Measurements from ENCODE around the gene TUBB3.
"Not testable (repeated sequence)": the region's sequence is repeated elsewhere in the genome, so short reads cannot be mapped to it uniquely, and the experiment has no call there.

Gene TUBB3

GRCh38 chr16:89922884-89923639, at the start of gene TUBB3:
TUBB3 (plus strand) TSS chr16:89923342; CDS start chr16:89923402, 60 bp downstream.
- no peak for DNase-seq (ENCODE audit: low read depth)

DNA sequence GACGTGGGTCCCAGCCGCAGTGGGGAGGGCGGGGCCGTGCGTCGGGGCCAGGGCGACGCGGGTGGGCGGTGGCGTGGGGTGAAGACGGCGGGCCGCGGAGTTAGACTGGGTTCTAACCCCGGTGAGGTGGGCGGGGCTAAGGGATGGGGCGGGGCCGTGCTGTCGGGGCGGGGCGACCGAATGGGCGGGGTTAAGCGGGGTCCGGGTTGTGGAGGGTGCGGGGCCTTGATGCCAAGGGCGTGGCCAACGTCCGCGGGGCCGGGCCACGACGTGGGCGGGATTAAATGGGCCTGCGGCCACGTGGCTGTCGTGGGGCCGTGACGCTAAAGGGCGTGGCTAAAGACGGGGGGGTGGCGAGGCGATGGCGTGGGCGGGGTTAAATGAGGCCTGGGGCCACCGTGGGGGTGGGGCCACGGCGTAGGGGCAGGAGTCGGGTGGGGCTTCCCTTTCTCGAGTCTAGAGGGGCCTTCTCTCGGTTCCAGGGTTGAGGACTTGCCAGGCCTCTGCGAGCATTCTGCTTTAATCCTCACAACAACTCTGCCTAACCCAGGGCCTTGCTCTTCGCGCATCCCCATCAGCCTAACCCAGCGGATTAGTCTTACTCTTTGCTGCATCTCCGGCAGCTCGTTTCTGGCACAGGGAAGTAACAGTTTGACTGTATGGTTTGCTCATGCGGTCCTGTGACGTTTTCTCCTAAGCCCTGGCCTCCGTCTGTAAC, 49.0 kb upstream of the TUBB3 start:
- DNase-seq (ENCODE audit: low read depth), result peak; percentile 96

DNA sequence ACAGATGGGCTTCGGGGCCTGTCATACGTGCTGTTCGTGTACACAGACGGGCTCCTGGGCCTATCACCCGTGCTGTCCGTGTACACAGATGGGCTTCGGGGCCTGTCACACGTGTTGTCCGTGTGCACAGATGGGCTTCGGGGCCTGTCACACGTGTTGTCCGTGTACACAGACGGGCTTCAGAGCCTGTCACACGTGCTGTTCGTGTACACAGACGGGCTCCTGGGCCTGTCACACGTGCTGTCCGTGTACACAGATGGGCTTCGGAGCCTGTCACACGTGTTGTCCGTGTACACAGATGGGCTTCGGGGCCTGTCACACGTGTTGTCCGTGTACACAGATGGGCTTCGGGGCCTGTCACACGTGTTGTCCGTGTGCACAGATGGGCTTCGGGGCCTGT, 44.0 kb upstream of the TUBB3 start:
- DNase-seq (ENCODE audit: low read depth), result not testable (repeated sequence)

DNA sequence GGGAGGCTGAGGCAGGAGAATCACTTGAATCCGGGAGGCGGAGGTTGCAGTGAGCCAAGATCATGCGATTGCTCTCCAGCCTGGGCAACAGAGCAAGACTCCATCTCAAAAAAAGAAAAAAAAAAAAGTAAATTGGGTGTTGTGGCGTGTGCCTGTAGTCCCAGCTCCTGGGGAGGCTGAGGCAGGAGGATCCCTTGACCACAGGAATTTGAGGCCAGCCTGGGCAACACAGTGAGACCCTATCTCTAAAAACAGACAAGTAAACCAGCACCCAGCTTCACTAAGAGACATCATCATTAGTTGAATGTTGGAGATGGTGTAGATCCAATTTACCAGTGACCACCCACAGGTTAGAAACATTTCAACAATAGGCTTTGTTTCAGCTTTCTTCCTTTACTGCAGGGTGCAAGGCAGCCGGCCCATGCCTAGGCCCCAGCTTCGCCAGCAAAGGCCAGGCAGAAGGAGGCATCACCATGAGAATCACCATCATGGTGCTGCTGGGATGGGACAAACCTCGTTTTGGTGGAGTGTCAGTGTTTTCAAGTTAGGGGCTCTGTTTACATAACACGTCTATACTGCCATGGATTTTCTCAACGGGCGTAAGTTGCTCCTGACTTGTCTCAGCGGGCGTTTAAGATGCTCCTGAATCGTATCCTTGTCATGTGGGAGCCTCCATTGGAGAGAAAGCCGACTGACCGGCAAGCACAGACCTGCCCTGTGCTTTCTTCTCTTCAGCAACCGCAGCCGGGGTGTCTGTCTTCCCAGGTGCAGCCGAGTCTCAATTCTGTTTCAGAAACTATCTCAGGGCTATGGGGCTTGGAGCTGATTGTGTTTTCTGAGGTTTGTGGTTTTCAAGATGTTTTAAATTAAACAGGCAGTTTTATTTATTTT, 42.4 kb upstream of the TUBB3 start:
- DNase-seq (ENCODE audit: low read depth), result no peak

GRCh38 chr16:89881368-89881730, 41.8 kb upstream of the TUBB3 start:
- no peak for DNase-seq (ENCODE audit: low read depth)

GRCh38 chr16:89883346-89884040, 39.6 kb upstream of the TUBB3 start:
- no peak for DNase-seq (ENCODE audit: low read depth)

DNA sequence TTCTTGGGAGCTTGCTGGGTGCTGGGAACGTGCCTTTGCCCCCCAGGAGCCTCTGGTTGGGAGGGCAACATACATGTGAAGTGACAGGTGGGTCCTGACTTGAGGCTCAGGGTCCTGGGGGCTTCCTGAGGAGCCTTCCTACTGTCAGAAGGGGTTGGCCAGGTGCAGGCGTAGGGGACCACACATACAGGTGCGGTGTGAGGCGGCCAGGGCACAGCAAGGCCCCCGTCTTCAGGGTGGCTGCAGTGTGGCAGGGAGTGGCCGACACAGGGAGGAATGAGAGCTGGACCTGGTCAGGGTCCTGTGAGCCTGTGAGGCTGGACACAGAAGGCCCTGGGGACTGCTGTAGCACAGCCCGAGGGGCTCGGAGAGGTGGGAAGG, 39.1 kb upstream of the TUBB3 start:
- DNase-seq (ENCODE audit: low read depth), result no peak

GRCh38 chr16:89887243-89887642, 35.9 kb upstream of the TUBB3 start:
- DNase-seq (ENCODE audit: low read depth), result no peak

GRCh38 chr16:89890200-89890599, 32.9 kb upstream of the TUBB3 start:
- no peak for DNase-seq (ENCODE audit: low read depth)

GRCh38 chr16:89890886-89891657, 32.1 kb upstream of the TUBB3 start:
- no peak for DNase-seq (ENCODE audit: low read depth)

DNA sequence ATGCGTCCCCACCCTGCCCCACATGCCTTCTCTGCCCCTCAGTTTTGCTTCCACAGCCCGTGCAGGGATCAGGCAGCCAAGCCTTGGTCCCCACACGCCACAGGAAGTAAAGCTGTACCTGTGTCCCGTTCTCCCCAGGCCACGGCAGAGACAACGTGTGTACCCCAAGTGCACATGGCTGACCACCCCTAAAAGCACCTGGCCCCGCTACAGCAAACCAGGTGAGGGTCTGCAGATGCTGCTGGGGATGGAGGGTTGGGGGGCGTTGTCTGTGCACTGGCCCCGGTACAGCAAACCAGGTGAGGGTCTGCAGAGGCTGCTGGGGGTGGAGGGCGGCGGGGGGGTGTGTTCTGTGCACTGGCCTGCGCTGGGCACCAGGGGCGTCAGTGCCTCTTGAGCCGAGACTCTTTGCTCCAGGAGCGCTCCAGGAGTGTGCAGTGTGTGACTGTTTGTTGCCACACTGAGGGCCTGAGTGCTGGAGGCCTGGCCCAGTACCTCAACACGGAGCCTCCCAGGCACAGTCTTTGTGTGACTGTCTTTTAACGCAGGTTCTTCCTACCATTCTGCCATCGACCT, 31.0 kb upstream of the TUBB3 start:
- DNase-seq (ENCODE audit: low read depth), result no peak

DNA sequence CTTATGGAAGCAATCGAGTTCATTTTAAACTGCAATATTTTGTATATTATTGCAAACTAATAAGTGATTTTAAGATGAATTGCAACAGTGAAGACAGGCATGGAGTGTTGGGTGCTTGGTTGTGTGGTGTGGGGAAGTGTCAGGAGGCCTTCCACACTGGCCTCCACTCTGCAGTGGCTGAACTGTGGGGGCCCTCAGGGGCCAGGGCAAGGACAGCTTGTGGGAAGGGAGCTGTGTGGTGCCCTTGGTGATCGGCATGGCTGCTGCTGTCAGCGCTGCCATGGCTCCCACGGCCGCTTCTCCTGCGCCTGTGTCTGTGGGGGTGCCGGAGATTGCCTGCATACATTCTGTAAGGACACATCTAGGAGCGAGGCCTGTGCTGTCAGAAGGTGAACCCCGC, 30.5 kb upstream of the TUBB3 start:
- no peak for DNase-seq (ENCODE audit: low read depth)

DNA sequence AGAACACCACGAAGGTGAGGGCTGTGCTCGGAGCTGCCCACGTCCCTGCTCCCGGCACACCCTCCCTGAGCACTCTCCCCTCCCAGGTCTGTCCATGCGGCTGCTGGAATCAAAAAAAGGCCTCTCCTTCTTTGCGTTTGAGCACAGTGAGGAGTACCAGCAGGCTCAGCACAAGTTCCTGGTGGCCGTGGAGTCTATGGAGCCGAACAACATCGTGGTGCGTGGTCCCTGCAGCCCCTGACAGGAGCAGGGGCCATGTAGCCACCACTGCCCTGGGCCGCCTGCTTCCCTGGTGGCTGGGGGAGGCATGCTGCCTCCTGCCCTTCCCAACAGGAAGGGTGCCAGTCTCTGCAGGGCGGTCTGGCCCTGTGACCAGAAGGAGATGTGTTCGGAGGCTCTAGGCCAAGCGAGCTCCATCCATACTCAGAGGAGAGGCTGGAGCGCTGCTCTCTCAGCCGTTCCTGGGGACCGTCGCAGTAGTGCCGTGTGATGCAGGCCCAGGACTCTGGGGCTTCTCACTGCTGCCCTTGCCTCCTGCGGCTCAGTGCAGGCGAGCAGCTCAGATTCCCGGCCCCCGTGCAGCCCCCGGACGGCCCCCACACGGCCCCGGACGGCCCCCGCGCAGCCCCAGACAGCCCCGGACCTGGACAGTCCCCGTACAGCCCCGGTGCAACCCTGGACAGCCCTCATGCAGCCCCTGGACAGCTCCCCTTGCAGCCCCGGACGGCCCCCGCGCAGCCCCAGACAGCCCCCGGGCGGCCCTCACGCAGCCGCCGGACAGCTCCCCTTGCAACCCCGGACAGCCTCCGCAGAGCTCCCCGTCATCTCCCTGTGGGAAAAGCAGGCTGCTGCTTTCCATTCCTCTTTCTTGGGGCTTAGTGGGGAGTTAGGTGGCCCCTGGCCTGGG, 29.2 kb upstream of the TUBB3 start:
- no peak for DNase-seq (ENCODE audit: low read depth)

DNA sequence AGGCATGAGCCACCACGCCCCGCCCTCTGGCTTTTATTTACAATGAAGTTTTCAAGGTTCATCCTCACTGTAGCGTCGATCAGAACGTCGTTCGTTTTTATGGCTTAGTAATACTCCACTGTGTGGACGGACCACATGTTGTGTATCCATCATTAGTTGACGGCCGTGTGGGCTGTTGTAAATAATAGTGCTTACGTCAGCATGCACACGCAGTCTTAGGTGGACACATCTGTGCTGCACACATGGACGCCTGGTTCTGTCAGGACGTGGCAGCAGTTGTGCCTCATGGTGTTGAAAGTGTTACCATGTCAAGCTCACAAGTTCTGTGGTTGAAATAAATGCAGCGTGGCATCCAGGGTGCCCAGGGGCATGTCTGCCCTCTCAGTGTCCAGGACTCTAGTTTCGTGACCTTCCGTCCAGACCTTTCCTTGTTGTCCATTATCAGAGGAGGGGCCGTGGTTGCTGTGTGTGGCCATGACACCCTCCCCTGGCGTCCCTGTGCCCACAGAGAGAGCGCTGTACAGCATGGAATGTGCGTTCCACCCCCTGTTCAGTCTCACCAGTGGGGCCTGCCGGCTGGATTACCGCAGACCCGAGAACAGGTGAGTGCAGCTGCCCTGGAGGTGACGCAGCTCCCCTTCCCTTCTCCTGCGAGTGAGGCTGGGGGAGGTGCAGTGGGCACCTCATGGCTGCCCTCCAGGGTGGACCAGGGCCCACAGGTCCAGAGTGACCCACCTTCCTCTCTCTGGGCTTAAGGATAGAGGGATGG, 27.5 kb upstream of the TUBB3 start:
- DNase-seq (ENCODE audit: low read depth), result no peak

- no peak for DNase-seq (ENCODE audit: low read depth)
Measured at GRCh38 chr16:89897204-89897603, 25.9 kb upstream of the TUBB3 start.

- DNase-seq (ENCODE audit: low read depth), result no peak
Measured at GRCh38 chr16:89898201-89898967, 24.8 kb upstream of the TUBB3 start.

DNA sequence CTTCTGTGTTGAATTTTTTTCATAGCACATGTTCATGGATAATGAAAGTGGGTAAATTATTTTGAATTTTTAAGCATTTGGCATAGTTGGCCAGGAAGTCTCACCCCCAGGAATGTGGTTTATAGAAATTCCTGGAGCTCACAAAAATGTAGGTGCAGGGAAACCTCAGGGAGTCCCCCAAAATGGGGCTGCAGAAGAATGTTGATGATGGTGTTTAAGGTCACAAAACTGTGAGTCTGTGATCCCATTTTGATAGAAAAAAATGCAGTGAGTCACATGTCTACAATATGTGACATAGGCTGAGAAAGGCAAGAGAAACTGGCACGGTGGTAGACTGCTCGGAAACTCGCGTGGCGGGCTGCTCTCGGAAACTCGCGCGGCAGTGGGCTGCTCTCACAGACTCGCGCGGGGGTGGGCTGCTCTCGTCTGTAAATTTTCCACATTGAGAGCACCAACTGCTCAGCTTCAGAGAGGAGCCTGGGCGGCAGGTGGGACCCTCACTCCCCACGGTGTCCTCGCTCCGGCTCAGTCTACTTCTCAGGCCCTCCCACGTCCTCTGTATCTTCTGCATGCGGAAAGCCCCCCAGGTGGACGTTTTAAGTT, 23.2 kb upstream of the TUBB3 start:
- DNase-seq (ENCODE audit: low read depth), result no peak

GRCh38 chr16:89900885-89901284, 22.3 kb upstream of the TUBB3 start:
- no peak for DNase-seq (ENCODE audit: low read depth)
